SH-SY5Y (cell line): ENCODE measurements around the gene LRRC53.

Experiments
- GATA2 ChIP-seq: IDR thresholded peaks from 2 replicates; pipeline ENCODE4 v1.6.1; 2011; ENCODE audit warnings: mild to moderate bottlenecking, low read depth, low read length
- GATA3 ChIP-seq: IDR thresholded peaks from 2 replicates; pipeline ENCODE4 v1.6.1; 2011; ENCODE audit warnings: low read depth, mild to moderate bottlenecking, low read length, moderate library complexity

GRCh38 chr1:74480068-74480467 is 32.3 kb downstream of the LRRC53 start:
- TF ChIP-seq GATA2: no peak
- TF ChIP-seq GATA3: no peak
